GM12874 (cell line): ENCODE measurements around the gene SCAMP2.

Source experiments
- CTCF ChIP-seq: IDR thresholded peaks from 2 replicates; pipeline ENCODE4 v1.5.1; 2011; ENCODE audit warnings: low read depth, mild to moderate bottlenecking, control low read depth, low read length, moderate library complexity; ENCODE audit not compliant: insufficient read depth

Gene SCAMP2

GRCh38 chr15:74895830-74896229, 22.7 kb upstream of the SCAMP2 start:
- no peak for TF ChIP-seq CTCF

- no peak for TF ChIP-seq CTCF
Measured at GRCh38 chr15:74893627-74894026, 20.5 kb upstream of the SCAMP2 start.

- TF ChIP-seq CTCF: no peak
Measured at GRCh38 chr15:74892931-74893330, 19.8 kb upstream of the SCAMP2 start.

GRCh38 chr15:74892313-74892712, 19.1 kb upstream of the SCAMP2 start:
- TF ChIP-seq CTCF: no peak

- no peak for TF ChIP-seq CTCF
Measured at GRCh38 chr15:74891469-74891868, 18.3 kb upstream of the SCAMP2 start.

- TF ChIP-seq CTCF: no peak
Measured at GRCh38 chr15:74890665-74890960, 17.4 kb upstream of the SCAMP2 start.

GRCh38 chr15:74889883-74890664, 16.9 kb upstream of the SCAMP2 start, which contains the start of gene MPI:
TSS of gene MPI (plus strand) at chr15:74890042. CDS start at chr15:74890074, 32 bp downstream.
- TF ChIP-seq CTCF: no peak
